ENCODE measurements around the gene CCDC154.

DNA sequence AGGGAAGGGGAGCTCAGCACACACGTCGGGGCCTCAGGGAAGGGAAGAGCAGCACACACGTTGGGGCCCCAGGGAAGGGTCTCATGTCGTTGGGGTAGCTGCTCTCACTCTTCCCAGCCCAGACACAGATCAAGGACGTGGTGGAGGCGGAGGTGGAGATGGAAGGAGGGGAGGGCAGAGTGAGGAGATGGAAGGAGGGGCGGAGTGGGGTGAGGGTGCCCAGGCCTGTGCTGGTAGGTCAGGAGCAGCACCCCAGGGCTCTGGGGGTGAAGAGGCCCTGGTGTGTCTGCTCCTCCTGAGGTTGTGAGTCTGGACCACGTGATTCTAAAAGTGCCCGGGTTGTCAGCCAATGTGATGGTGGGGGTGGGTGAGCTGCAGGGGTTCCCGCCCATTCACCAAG lies 15.6 kb upstream of the CCDC154 start:
- TF ChIP-seq, protein P1, sequence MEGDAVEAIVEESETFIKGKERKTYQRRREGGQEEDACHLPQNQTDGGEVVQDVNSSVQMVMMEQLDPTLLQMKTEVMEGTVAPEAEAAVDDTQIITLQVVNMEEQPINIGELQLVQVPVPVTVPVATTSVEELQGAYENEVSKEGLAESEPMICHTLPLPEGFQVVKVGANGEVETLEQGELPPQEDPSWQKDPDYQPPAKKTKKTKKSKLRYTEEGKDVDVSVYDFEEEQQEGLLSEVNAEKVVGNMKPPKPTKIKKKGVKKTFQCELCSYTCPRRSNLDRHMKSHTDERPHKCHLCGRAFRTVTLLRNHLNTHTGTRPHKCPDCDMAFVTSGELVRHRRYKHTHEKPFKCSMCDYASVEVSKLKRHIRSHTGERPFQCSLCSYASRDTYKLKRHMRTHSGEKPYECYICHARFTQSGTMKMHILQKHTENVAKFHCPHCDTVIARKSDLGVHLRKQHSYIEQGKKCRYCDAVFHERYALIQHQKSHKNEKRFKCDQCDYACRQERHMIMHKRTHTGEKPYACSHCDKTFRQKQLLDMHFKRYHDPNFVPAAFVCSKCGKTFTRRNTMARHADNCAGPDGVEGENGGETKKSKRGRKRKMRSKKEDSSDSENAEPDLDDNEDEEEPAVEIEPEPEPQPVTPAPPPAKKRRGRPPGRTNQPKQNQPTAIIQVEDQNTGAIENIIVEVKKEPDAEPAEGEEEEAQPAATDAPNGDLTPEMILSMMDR (optimal IDR thresholded peaks at IDR 0.05 in 1 of 3, IDR thresholded peaks at IDR 0.05 in 1 of 3, conservative IDR thresholded peaks at IDR 0.05 in 1 of 3; ENCODE audit: extremely low read depth in 1 of 3, insufficient read depth in 2 of 3, low read length in 3 of 3): no peak
- no peak for TF ChIP-seq EZH2 (IDR thresholded peaks at IDR 0.05; ENCODE audit: low read length)
